Mesenchymal stem cell (in vitro differentiated cells and primary cell): ENCODE measurements around the gene LRIG1.

Source experiments
- DNase-seq: peaks from one replicate; pipeline ENCODE4 v3.0.0-alpha.2; 2013
- H2AFZ ChIP-seq: one replicate; pipeline ENCODE4 v1.6.1; 2013; ENCODE audit warnings: low read depth, mild to moderate bottlenecking, control low read depth, inconsistent platforms, low read length, moderate library complexity
- H2AK5ac ChIP-seq: 2 replicates; pipeline ENCODE4 v1.6.1; 2013; ENCODE audit warnings: low read length, moderate library complexity, mild to moderate bottlenecking, inconsistent platforms; ENCODE audit not compliant: severe bottlenecking
- H2BK120ac ChIP-seq: one replicate; pipeline ENCODE4 v1.6.1; 2013; ENCODE audit warnings: low read depth, mild to moderate bottlenecking, inconsistent platforms, low read length, moderate library complexity
- H2BK12ac ChIP-seq, 2 experiments: one replicate each; pipeline ENCODE4 v1.6.1; 2013; ENCODE audit warnings: inconsistent platforms in 2 of 2, low read length in 2 of 2, mild to moderate bottlenecking in 2 of 2, moderate library complexity in 2 of 2, control low read depth in 1 of 2
- H2BK15ac ChIP-seq: one replicate; pipeline ENCODE4 v1.6.1; 2013; ENCODE audit warnings: mild to moderate bottlenecking, low read depth, inconsistent platforms; ENCODE audit not compliant: poor library complexity, severe bottlenecking
- H2BK5ac ChIP-seq: 2 replicates; pipeline ENCODE4 v1.6.1; 2013; ENCODE audit warnings: low read depth, mild to moderate bottlenecking, low read length, control low read depth, inconsistent platforms; ENCODE audit not compliant: poor library complexity, severe bottlenecking
- H3K14ac ChIP-seq, 2 experiments: one replicate each; pipeline ENCODE4 v1.6.1; 2013; ENCODE audit warnings: inconsistent platforms in 2 of 2, low read length in 2 of 2, control low read depth in 1 of 2, mild to moderate bottlenecking in 1 of 2, moderate library complexity in 1 of 2
- H3K18ac ChIP-seq, 2 experiments: one replicate each; pipeline ENCODE4 v1.6.1; 2013; ENCODE audit warnings: inconsistent platforms in 2 of 2, low read length in 2 of 2, control low read depth in 1 of 2, low read depth in 1 of 2, mild to moderate bottlenecking in 1 of 2
- H3K23ac ChIP-seq, 2 experiments: one replicate each; pipeline ENCODE4 v1.6.1; 2013; ENCODE audit warnings: inconsistent platforms in 2 of 2, low read length in 2 of 2, mild to moderate bottlenecking in 2 of 2, moderate library complexity in 2 of 2, control low read depth in 1 of 2
- H3K27ac ChIP-seq: 2 replicates; pipeline ENCODE4 v1.5.1; 2013; ENCODE audit warnings: mild to moderate bottlenecking, moderate library complexity, low read length, control low read depth, inconsistent platforms; ENCODE audit not compliant: poor library complexity, severe bottlenecking
- H3K27me3 ChIP-seq, 2 experiments: 2 replicates each; pipeline versions ENCODE4 v1.6.1 to v1.7.0; 2013; ENCODE audit warnings: low read length in 2 of 2, mild to moderate bottlenecking in 2 of 2, moderate library complexity in 2 of 2, control low read depth in 1 of 2, inconsistent platforms in 1 of 2; ENCODE audit not compliant: control insufficient read depth in 1 of 2, insufficient read depth in 1 of 2
- H3K36me3 ChIP-seq, 2 experiments: 2 replicates each; pipeline versions ENCODE4 v1.6.1 to v1.7.0; 2013; ENCODE audit warnings: low read length in 2 of 2, control low read depth in 1 of 2, inconsistent platforms in 1 of 2, low read depth in 1 of 2, mild to moderate bottlenecking in 1 of 2; ENCODE audit not compliant: insufficient read depth in 2 of 2, control insufficient read depth in 1 of 2
- H3K4ac ChIP-seq, 2 experiments: one replicate each; pipeline ENCODE4 v1.6.1; 2013; ENCODE audit warnings: inconsistent platforms in 2 of 2, low read length in 2 of 2, mild to moderate bottlenecking in 2 of 2, moderate library complexity in 2 of 2, control low read depth in 1 of 2, low read depth in 1 of 2
- H3K4me1 ChIP-seq: 2 replicates; pipeline ENCODE4 v1.6.1; 2013; ENCODE audit warnings: low read depth, low read length, control low read depth; ENCODE audit not compliant: control insufficient read depth, insufficient read depth
- H3K4me2 ChIP-seq: 2 replicates; pipeline ENCODE4 v1.6.1; 2013; ENCODE audit warnings: low read length, mild to moderate bottlenecking, inconsistent platforms; ENCODE audit not compliant: poor library complexity, severe bottlenecking
- H3K4me3 ChIP-seq, 2 experiments: 2 replicates each; pipeline versions ENCODE4 v1.5.1 to v1.7.0; 2013; ENCODE audit warnings: low read length in 2 of 2, mild to moderate bottlenecking in 2 of 2, control low read depth in 1 of 2, low read depth in 1 of 2; ENCODE audit not compliant: insufficient read depth in 1 of 2
- H3K79me1 ChIP-seq: replicated peaks from 2 replicates; pipeline ENCODE4 v1.6.1; 2013; ENCODE audit warnings: mild to moderate bottlenecking, control low read depth, low read length, inconsistent platforms; ENCODE audit not compliant: poor library complexity, severe bottlenecking
- H3K9ac ChIP-seq: 2 replicates; pipeline ENCODE4 v1.7.0; 2013; ENCODE audit warnings: mild to moderate bottlenecking, low read length, moderate library complexity
- H3K9me3 ChIP-seq: 2 replicates; pipeline ENCODE4 v1.7.0; 2013; ENCODE audit warnings: mild to moderate bottlenecking, low read length; ENCODE audit not compliant: control insufficient read depth
- H4K8ac ChIP-seq: one replicate; pipeline ENCODE4 v1.6.1; 2013; ENCODE audit warnings: inconsistent platforms, mild to moderate bottlenecking, low read length, moderate library complexity
- H4K91ac ChIP-seq: one replicate; pipeline ENCODE4 v1.6.1; 2013; ENCODE audit warnings: mild to moderate bottlenecking, low read length, inconsistent platforms
- WGBS: methylation state at CpG from one replicate; pipeline ENCODE4 v1.1.7; 2013; ENCODE audit warnings: mixed read lengths; 5-methylcytosine and 5-hydroxymethylcytosine counted together

The LRIG1 gene

DNA sequence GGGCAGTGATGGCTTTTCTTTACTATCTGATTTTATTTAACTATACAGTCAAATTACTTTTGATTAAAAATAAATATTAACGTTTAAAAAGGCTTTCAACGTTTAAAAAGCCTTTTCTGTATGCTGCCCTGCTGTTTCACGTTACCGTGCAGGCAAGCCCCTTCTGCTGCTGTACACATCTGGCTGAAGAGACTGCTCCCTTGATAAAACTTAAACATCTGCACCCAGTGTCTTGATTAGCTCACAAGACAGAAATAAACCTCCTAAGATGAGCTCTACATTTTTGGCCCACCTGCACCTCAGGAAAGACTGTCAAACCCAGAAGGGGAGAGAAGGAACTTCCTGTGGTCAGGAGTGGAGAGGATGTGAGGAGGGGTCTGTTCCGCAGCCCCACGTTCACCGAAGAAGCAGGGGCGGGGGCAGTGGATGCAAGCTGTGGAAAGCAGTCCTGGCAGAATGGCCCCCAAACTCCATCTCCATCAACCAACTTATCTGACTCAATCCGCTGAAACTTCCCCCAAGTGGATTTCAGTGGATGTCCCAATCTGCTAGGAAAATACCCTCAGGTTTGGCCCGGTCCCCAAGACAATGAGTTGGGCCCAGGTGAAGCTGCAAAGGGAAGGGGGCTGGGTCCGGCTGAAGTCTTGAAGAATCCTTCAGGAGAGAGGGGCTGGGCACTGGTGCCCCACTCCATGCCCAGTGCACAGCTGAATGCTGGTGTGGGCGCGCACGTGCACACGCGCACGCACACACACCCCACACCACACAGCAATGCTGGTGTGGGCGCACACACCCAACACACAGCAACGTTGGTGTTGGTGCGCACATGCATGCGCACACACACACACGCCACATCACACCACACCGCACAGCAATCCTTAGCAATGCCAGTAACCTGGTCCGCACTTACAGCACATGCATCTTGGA is 88.6 kb downstream of the LRIG1 start:
- H3K4me2 ChIP-seq = no peak overlapping the region
- no peak overlapping the region for H3K23ac ChIP-seq
- H3K36me3 ChIP-seq = peaks cover 41 to 58% of the 10 kb centered on the region in 2 experiments
- peaks cover 37% of the 10 kb centered on the region for H3K4me1 ChIP-seq
- no peaks in the 10 kb centered on the region for H3K9me3 ChIP-seq
- H3K4ac ChIP-seq = no peak overlapping the region
- H3K79me1 ChIP-seq = peaks cover 56% of the 10 kb centered on the region
- no peak overlapping the region for H2AFZ ChIP-seq
- no peak overlapping the region for H2AK5ac ChIP-seq
- no peak overlapping the region for H2BK5ac ChIP-seq
- H3K27ac ChIP-seq = no peak overlapping the region
- no peaks in the 10 kb centered on the region for H3K27me3 ChIP-seq
- no peak for DNase-seq
- no peak overlapping the region for H2BK15ac ChIP-seq
- H2BK12ac ChIP-seq = no peak overlapping the region
- no peak overlapping the region for H2BK120ac ChIP-seq
- H4K91ac ChIP-seq = no peak overlapping the region
- no peak overlapping the region for H3K14ac ChIP-seq
- peak overlapping the region; percentile 27 for H3K9ac ChIP-seq
- H3K4me3 ChIP-seq = no peak overlapping the region
- 93% methylated on average over 21 of the region's 24 CpGs for WGBS
- H4K8ac ChIP-seq = no peak overlapping the region
- H3K18ac ChIP-seq = no peak overlapping the region

DNA sequence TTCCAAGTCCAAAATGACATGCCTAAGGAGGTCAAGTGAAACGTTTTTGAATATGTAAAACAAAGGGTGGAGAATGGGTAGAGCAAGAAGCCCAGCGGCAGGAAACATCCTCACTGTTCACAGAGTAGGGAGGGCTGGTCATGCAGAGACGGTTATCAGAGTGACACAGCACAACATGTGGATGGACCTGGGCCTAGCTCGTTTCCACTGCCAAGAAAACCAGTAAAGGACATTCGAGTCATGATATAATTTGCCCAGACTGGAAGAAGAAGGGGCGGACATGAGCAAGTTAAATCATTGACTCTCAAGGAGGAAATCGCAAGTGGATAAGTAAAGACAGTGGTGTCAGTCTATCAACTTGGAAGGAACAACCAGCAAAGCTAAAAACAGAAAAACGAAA is 89.3 kb downstream of the LRIG1 start:
- no peak overlapping the region for H3K4ac ChIP-seq
- no peak overlapping the region for H3K18ac ChIP-seq
- H3K9me3 ChIP-seq = no peaks in the 10 kb centered on the region
- H2BK15ac ChIP-seq = no peak overlapping the region
- H3K4me2 ChIP-seq = no peak overlapping the region
- H3K14ac ChIP-seq = no peak overlapping the region
- H4K8ac ChIP-seq = no peak overlapping the region
- 73% methylated on average over 8 of the region's 8 CpGs for WGBS
- no peaks in the 10 kb centered on the region for H3K27me3 ChIP-seq
- no peak overlapping the region for H4K91ac ChIP-seq
- no peak overlapping the region for H3K27ac ChIP-seq
- no peak overlapping the region for H3K9ac ChIP-seq
- H3K79me1 ChIP-seq = peaks cover 60% of the 10 kb centered on the region
- H3K4me3 ChIP-seq = no peak overlapping the region
- H3K23ac ChIP-seq = no peak overlapping the region
- no peak overlapping the region for H2BK5ac ChIP-seq
- no peak overlapping the region for H2BK12ac ChIP-seq
- no peak overlapping the region for H2BK120ac ChIP-seq
- no peak overlapping the region for H2AFZ ChIP-seq
- H3K36me3 ChIP-seq = peaks cover 41 to 61% of the 10 kb centered on the region in 2 experiments
- DNase-seq = no peak
- H2AK5ac ChIP-seq = no peak overlapping the region
- H3K4me1 ChIP-seq = peaks cover 34% of the 10 kb centered on the region

DNA sequence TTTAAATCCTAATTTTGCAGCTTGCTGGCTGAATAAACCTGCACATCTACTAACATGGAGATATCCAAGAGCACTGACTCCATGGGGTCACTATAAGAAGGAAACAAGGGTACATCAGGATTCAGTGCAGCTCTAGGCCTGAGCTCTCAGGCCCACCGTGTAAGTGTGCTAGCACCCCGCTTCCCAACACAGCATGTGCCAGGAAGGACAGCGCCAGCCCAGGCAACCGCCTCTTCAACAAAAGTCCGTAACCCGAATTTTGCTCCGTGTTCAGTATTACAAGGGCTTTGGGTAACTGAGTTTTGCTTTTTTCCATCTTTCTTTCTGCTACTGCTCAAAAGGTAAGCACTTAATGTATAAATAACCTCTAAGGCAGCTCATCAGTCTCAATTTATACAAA is 89.8 kb downstream of the LRIG1 start:
- WGBS = 98% methylated on average over 7 of the region's 7 CpGs
- no peak overlapping the region for H3K4ac ChIP-seq
- no peak overlapping the region for H3K14ac ChIP-seq
- H2BK12ac ChIP-seq = no peak overlapping the region
- H3K27me3 ChIP-seq = no peaks in the 10 kb centered on the region
- peaks cover 60% of the 10 kb centered on the region for H3K79me1 ChIP-seq
- H3K27ac ChIP-seq = no peak overlapping the region
- no peak overlapping the region for H3K4me3 ChIP-seq
- no peak overlapping the region for H2BK120ac ChIP-seq
- no peak overlapping the region for H2BK5ac ChIP-seq
- no peak overlapping the region for H3K18ac ChIP-seq
- peaks cover 37% of the 10 kb centered on the region for H3K4me1 ChIP-seq
- no peak for DNase-seq
- H4K8ac ChIP-seq = no peak overlapping the region
- H4K91ac ChIP-seq = no peak overlapping the region
- H3K23ac ChIP-seq = no peak overlapping the region
- no peak overlapping the region for H2AK5ac ChIP-seq
- no peak overlapping the region for H3K9ac ChIP-seq
- no peak overlapping the region for H3K4me2 ChIP-seq
- H2BK15ac ChIP-seq = peak overlapping the region; percentile 54
- peaks cover 37 to 66% of the 10 kb centered on the region in 2 experiments for H3K36me3 ChIP-seq
- H2AFZ ChIP-seq = no peak overlapping the region
- no peaks in the 10 kb centered on the region for H3K9me3 ChIP-seq

DNA sequence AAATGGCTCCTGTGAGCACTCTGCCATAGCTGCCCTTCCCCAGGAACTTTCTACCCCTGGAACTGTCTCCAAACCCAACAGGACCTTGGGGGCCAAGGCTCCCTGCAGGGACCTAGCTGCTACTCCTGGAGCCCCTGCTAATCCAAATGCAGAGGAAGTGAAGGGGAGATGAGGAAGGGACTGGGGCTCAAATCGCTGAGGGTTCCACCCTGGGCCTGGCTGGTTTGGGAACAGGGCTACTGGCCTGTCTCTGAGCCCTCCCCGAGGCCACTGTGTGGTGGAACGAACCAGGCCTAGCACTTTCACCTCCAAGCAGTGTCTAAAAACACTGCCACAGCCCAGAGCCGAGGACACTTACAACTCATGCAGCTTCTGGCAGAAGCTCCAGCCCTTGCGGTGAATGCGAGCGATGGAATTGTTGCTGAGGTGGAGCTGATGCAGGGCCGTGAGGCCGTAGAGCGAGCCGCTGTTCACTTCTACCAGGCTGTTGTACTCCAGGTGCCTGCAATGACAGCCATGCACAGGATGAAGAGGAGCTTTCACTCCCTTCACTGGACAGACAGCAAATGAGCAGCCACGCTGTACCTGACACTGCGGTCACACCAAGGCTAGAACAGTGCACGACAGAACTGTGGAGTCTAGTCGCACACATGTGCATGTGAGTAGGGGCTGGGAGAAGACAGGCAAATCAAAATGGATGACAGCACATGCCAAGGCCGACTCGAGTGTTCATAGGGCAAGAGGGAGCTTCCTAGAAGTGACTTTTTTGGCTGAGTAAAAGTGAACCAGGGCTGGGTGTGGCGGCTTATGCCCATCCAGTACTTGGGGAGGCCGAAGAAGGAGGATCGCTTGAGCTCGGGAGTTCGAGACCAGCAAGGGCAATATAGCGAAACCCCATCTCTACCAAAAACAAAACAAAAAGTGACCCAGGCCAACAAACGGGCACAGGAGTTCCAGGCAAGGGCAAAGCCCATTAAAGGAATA is 90.8 kb downstream of the LRIG1 start:
- H3K18ac ChIP-seq = peak overlapping the region; percentile 13 to 34
- no peak overlapping the region for H2BK12ac ChIP-seq
- no peak overlapping the region for H3K27ac ChIP-seq
- peaks cover 32 to 72% of the 10 kb centered on the region in 2 experiments for H3K36me3 ChIP-seq
- H3K79me1 ChIP-seq = peaks cover 58% of the 10 kb centered on the region
- H3K23ac ChIP-seq = no peak overlapping the region
- no peak overlapping the region for H2AFZ ChIP-seq
- no peak overlapping the region for H3K4me3 ChIP-seq
- H3K4me2 ChIP-seq = no peak overlapping the region
- no peak overlapping the region for H4K8ac ChIP-seq
- H3K9me3 ChIP-seq = no peaks in the 10 kb centered on the region
- H3K9ac ChIP-seq = no peak overlapping the region
- H3K4me1 ChIP-seq = peaks cover 43% of the 10 kb centered on the region
- H2AK5ac ChIP-seq = peak overlapping the region; percentile 15
- WGBS = 94% methylated on average over 23 of the region's 24 CpGs
- H3K4ac ChIP-seq = no peak overlapping the region
- H3K14ac ChIP-seq = no peak overlapping the region
- no peak overlapping the region for H4K91ac ChIP-seq
- H2BK120ac ChIP-seq = no peak overlapping the region
- DNase-seq = no peak
- no peak overlapping the region for H2BK5ac ChIP-seq
- H2BK15ac ChIP-seq = peak overlapping the region; percentile 12
- H3K27me3 ChIP-seq = no peaks in the 10 kb centered on the region
